HK-2 (cell line): ENCODE results near the gene CHD5.
"Not testable (repeated sequence)": the region's sequence is repeated elsewhere in the genome, so short reads cannot be mapped to it uniquely, and the experiment has no call there.

ENCODE experiments used
- DNase-seq: peaks from one replicate; pipeline ENCODE4 v3.0.0-alpha.2; 2018; ENCODE audit not compliant: unreplicated experiment

Gene CHD5

DNA sequence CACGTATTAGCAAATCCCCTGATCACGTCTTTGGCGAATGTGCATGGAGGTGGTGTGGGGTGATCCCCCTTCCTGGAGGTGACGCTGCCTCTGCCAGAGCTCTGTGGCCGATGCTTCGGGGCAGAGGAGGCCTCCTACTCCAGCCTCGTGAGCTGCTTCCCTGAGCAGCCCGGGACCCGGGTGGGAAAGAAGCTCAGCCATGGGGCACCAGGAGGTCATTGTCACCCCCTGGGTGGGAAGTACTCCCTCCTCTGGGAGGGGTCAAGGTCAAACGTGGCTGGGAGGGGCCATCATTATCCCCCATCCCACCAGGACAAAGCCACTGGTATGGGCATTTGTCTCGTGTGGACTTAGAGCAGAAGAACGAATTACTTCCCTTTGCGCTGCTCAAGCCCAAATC lies 93.8 kb downstream of the CHD5 start:
- no peak for DNase-seq

DNA sequence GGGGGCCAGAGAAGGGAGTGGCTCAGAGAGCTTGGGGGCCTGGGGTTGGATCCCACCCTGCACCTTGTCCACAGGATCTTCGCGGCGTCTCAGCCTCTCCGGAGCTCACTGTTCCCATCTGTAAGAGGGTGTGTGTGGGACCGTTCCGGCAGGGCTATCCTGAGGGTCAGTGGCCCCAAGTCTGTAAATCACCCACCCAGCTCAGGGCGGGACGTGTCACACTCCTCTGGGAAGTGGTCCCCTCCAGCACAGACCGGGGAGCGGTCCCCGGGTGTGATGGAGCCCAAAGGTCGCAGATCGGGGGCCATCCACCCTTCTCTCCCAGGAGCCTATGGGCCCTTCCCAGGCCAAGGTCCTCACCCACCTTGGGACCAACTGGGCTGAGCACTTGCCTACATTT lies 94.5 kb downstream of the CHD5 start:
- no peak for DNase-seq

DNA sequence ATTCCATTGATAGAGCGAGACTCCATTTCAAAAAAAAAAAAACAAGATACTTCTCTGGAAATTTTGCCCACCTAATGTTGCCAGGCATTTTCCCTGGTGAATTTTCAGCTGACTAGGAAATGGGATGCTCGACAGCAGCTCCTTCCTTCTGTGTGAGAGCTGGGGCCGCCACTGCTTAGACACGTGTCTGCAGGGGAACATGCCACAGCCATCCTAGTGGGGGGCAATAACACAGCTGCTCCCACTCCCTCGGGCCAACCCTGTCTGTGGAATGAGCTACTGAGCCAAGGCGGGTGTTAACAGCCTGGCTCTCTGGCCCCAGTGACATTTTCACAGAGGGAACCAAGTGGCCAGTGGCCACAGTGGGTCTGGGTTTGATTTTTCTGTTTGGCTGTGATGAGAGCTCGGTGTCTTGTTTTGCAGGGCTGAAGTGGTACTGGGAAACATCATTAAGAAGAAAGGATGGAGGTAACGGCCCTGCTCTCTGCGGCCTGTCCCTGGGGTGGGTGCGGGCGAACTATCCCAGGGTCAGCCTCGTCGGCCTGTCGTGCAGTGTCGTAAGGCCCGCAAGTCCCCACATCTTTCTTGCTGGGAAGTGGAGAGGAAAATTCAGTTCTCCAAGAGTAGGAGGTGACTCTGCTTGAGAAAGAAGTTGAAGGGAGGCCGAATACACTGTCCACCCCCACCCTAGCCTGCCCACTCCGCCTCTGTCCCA lies 95.2 kb downstream of the CHD5 start:
- DNase-seq, result no peak

DNA sequence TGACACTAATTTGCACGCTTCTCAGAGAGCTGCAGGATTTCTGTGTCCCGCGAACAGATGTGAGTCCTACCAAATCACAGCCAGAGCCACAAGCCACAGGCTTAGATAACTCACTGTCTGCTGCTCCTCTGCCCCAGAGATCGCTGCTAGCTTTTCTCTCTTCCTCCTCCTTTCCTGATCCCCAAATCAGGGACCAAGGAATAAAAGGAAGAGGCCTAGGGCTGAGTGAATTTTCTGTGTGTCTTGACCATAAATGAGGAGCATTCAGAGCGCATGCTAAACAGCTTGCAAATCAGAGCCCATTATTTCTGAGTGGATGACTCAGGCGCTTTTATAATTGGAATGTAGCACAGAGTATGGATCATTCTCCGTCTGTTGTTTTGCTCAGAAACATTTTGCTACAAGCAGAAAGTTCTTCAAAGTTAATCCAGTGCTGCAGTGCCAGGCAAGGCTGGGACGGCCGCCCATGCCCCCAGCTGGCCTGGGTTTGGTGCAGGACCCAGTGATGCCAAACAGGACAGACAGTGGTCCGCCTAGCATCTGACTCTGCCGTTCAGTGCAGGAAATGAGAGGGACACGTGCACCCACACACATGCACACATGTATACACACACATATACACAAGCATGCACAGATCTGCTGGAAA lies 96.2 kb downstream of the CHD5 start:
- DNase-seq, result no peak

DNA sequence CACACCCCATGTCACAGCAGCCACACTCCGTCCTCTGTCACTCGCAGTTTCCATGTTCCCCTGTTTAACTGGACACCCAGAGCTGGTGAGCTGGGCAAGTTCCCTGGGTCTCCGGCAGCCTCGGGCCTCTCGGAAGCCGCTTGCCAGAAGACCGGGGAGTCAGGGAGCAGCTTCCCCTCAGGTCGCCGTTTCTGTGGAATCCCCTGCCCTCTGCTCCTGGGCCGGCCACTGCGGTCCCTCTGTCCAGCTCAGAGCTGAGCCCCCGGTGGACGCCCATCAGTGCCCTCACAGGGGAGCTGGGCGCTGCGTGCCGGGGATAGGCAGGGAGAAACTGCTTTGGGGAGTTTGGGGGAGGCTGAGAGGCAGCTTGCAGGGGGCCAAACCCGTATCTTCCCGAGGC lies 96.7 kb downstream of the CHD5 start:
- no peak for DNase-seq

DNA sequence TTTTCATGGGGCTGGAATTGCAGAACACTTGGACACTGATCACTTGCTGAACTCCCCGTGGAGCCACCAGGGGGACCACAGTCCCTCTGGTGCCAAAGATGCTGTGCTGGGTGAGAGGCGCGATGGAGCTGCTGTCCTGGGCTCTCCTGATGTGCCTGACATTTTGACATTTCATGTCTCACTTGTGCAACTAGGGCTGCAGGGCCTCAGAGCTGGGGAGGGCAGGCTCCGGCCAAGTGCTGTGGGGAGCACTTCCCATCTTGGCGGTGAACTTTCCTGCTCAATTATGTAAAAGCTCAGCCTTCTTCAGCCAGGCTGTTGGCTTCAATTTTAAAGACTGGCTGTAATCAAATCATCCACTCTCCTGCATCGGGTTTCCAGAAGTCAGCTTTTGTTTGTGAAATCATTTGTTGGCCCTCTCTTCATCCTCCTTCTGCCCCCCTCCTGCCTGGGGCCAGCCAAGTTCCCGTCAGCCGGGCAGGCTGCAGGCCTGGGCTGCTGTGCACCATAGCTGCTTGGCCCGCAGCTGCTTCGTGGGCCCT lies 97.6 kb downstream of the CHD5 start:
- DNase-seq, result no peak

DNA sequence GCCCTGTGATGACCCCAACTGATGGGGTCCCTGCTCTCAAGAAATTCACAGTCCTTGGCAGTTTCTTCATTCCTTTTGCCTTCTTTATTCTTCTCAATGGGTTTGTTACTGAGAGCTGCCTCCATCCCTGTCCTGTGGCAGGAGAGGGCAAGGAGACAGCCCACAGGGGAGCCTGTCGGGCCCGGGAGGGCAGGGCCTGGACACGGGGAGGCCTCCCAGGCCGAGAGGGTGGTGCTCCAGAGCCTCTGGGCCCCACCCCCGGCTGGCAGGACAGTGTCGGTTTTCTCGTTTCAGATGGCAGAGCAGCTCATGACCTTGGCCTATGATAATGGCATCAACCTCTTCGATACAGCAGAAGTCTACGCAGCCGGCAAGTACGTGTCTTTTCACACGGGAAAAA lies 98.2 kb downstream of the CHD5 start:
- DNase-seq, result no peak

DNA sequence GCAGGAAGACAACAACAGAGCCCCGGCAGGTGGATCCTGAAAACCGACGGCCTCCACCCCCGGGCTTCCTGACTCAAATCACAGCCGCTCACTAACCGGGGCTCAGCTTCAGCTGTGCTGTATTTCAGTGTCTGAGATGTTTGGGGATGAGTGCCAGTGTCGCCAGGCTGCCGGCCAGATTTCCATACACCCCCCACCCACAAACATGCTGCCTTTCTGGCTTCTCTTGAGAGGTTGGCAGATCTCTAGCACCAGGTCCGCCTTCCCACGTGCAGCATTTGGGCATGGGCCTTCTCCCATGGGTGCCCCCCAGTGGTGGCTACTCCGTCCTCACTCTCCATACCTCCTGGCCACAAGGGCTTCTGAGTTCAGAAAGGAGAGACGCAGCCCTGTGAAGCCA lies 99.7 kb downstream of the CHD5 start:
- DNase-seq, result no peak

DNA sequence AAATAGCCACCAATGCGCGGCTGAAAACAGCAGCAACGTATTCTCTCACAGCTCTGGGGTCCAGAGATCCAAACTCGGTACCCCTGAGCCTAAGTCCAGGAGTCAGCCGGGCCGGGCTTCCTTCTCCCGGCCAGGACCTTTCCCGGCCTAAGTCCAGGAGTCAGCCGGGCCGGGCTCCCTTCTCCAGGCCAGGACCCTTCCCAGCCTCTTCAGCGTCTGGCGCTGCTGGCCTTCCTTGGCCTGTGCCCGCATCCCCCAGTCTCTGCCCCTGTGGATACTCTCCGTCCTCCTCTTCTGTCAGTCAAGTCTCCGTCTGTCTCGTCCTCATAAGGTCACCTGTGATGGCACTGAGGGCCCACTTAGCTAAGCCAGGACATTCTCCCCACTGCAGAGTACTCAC lies 102.2 kb downstream of the CHD5 start:
- no peak for DNase-seq

DNA sequence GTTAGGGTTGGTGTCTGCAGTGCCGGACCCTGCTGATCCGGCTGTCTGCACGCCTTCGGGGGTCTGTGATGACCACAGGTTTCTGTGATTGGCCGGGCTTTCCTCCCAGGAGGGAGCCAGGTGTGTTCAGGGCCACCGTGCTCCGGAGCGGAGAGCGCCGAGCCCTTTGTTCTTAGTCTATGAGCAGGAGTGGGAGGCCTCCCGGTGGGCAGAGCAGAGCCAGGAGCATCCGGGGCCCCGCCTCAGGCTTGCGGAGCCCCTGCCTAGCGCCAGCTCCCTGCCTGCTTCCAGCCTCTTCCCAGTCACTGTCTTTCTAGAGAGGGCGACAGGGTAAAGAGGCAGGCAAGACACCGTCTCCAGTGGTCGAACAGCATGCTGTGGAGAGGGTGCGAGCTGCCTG lies 102.6 kb downstream of the CHD5 start:
- no peak for DNase-seq

DNA sequence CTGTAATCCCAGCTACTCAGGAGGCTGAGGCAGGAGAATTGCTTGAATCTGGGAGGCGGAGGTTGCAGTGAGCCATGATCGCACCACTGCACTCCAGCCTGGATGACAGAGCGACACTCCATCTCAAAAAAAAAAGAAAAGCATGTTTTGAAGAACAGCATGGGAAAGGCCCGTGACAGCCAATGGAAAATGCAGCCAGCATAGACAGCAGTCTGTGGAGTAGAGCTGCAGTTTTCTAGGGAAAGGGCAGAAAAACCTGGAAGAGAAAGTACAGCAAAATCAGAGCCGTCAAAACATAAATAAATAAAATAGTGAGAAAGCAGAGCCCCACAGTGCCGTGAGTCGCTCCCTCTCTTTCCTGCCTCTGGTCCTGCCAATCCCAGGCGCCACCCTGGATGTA lies 103.1 kb downstream of the CHD5 start:
- DNase-seq, result not testable (repeated sequence)

DNA sequence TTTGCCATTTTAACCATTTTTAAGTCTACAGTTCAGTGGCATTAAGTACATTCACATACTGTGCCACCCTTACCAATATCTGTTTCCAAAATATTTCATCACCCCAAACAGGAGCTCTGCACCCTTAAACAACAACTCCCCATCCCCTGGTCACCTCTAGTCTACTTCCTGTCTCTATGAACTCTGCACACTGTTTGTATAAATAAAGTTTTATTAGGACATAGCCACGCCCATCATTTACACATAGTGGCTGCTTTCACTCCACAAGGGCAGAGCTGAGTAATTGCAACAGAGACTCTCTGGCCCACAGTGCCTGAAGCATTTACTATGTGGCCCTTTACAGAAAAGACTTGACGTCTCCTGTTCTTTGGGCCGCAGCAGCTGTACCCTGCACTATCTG lies 104.4 kb downstream of the CHD5 start:
- DNase-seq, result no peak

DNA sequence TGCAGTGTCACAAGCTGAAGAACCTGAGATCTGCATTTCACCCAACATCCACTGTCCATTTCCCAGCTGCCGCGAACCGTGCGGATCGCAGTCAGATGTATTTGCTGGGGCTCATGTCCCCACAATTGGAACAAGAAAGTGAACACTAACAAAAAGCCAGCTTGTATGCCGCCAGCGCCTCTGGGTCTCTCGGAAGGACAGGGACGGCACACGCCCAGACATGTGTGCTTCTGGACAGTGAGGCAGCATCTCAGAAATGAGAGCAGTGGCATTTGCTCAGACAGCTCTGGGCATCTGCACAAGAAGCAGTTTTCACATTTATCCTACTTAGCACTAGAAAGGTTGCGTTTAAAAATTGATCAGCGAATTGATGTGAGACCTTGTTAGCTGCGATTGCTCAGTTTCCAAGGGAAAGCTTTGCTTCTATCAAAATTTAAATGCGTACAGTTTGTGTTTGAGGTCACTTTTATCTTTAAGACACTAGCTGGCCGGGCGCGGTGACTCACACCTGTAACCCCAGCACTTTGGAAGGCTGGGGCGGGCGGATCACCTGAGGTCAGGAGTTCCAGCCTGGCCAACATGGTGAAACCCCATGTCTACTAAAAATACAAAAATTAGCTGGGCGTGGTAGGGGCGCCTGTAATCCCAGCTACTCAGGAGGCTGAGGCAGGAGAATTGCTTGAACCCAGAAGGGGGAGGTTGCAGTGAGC lies 105.8 kb downstream of the CHD5 start:
- DNase-seq, result no peak

DNA sequence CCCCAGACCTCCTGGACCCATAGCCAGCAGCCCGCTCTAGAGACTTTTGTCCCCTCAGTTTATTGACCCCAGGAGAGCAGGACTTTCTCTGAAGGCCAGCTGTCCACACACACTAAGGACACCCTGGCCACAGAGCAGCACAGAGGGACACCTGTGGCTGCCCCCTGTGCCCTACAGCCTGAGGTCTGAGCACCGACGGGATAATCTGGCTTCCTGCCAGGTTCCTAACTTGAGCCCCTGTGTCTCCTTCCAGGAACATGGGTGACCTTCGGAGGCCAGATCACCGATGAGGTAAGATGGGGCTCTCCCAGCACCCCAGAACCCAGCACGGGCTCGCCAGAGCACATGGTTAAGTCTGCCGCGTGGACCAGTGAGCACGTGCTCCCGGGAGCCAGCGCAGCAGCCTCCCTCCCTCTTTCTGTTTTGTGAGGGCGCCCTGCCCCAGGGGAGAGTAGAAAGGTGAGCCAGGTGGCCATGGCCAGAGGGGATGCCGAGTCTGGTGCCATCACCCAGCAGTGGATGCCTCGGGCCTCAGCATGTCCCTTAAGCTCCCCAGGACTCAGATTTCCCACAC lies 106.6 kb downstream of the CHD5 start:
- no peak for DNase-seq

DNA sequence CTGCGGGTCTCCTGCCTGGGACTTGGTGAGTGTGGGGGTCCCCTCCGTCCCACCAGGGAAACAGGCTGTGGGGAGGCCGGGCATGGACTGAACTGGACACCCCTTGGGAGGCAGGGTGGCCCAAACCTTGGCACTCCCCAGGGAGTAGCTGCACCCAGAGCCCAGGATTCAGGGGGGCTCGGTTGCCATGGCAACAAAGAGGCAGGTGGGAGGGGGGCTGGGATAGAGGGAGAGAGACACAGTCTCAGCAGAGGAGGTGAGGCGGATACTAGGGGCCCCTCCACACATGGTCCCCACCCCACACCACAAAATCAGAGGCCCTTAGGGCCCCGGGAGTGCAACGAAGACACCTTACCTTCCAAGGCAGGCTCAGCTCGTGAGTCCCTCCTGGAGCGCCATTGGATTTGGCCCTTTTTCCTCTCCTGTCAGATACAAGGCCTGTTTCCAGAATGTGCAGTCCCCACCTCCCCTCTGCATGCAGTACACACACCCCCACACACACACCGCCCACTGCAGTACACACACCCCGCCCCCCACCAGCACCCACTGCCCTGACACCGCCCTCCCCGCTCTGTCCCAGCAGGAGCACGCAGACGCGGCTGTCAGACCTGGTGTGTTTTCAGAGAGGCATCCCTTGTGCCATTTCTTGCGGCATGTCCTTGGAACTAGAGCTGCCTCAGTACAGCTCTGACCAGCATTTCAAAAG lies 107.2 kb downstream of the CHD5 start:
- no peak for DNase-seq

DNA sequence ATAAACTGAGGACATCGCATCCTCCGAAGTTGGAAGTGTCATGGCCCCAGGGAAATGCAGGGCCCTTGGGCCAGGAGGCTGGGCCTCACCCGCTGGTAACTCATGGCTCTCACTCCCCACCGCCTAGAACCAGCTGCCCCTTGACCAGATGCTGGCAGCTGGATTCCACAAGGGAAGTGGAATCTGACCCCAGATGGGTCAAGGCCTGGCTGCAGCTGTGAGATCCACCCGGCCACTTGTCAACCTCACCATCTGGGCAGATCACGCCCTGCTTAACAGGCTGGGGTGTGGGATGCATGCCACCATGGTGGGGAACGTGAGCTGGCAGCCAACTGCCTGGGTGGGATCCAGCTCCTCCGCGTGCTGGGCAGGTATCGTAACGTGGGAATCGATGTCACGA lies 108.9 kb downstream of the CHD5 start:
- DNase-seq, result no peak

DNA sequence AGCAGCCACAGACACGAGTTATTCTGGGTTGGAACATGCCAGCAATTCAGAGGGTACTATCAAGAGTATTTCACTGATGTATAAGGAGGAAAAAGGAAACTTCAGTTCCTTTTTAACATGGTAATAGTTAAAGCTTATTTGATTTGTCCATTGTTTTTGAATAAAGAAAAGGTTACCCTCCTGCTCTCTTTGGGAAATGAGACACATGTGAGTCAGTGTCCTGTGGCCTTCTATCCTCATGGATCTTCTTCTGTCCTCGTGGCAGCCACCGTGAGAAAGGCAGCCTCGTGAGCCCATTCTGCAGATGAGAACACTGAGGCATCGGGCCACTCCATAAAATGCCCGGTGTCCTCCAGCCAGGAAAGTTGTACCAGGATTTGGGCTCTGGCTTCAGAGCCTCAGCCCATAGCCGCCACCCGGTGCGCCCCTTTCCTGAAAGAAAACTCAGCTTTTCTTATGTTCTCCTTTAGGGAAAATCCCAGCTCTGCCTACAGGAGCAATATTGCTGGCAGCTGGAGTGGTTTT lies 109.6 kb downstream of the CHD5 start:
- no peak for DNase-seq

DNA sequence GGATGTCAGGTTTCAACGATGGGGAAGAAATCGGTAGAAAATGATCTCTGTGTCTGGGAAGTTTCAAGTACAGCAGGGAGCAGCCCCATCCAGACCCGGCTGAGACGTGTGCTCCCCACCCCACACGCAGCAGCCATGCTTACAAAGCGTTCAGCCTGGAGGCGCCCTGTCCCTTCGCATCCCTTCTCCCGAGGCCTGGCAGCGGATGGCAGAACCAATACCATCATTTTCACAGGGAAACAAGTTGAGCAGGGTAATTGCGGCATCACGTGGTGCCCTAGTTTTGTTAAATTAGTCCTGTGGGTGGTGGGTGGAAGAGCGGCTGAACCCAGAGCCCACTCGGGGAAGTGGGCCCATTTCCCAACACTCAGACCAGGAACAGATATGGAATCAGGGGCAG lies 110.5 kb downstream of the CHD5 start:
- DNase-seq, result no peak

DNA sequence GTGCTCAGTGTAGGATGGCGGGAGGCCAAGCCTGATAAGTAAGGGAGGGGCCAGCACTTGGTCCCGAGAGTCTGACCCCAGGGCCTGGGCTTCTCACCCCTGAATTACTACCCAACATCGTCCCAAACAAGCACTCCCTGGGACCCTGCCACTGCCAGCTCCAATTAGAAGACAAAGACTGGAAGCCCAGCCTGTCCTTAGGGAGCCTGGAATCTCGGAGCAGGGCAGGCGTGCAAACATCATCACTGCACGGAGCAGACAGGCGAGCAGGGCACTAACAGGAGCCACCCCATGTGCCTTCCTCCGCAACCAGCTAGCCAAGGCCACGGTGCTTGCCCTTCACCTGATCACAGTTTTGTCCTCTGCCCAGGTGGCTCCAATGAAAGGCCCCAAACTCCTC lies 111.2 kb downstream of the CHD5 start:
- DNase-seq, result no peak

DNA sequence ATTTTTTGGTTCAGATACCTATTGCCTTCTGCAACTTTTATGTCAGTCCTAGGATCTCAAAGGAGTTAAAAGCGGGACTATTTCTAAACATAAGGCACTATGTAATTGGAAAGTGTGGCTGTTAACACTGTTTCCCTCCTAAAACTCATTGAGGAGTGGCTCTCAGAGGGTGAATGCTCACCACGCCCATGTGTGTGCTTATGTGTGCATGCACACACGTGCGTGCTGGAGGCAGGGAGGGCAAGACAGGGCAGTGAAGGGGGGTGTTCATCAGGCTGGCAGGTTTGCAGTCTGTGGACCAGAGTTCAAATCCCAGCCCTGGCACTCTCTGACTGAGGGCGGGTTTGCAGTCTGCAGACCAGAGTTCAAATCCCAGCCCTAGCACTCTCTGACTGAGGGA lies 112.0 kb downstream of the CHD5 start:
- DNase-seq, result no peak

DNA sequence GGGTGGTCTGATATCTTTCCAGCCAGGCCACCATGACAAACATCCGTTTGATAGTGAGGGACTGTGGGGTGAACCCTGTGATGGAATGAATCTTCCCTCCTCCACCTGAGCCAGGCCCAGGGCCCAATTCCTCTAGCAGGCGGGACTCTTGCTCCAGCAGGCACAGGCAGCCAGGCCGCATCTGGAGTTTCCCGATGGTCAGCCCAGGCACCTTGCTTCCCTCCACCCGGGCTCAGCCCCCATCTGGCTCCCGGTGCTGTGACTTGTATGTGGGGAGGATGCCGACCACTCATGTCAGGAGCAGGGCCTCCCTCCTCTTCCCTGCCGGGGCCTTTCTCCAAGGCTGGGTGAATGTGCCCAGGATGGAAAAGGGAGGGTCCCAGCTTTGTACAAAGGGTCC lies 113.4 kb downstream of the CHD5 start:
- no peak for DNase-seq
